Middle frontal gyrus (tissue), 1 donor: ENCODE measurements around the gene PROC.

Experiments
- DNase-seq: peaks from one replicate; pipeline ENCODE4 v3.0.0-alpha.2; 2015; ENCODE audit warnings: low spot score; ENCODE audit errors: extremely low spot score

PROC gene

GRCh38 chr2:127454595-127455565, 36.7 kb downstream of the PROC start:
- DNase-seq = no peak

- no peak for DNase-seq
Measured at GRCh38 chr2:127455566-127456493, 37.6 kb downstream of the PROC start.

- no peak for DNase-seq
Measured at GRCh38 chr2:127456960-127457359, 38.7 kb downstream of the PROC start.

GRCh38 chr2:127462461-127462860, 44.2 kb downstream of the PROC start:
- no peak for DNase-seq

- no peak for DNase-seq
Measured at GRCh38 chr2:127463155-127463991, 45.1 kb downstream of the PROC start.

GRCh38 chr2:127464470-127465257, 46.4 kb downstream of the PROC start:
- no peak for DNase-seq

- DNase-seq = no peak
Measured at GRCh38 chr2:127465258-127465657, 47.0 kb downstream of the PROC start.

- DNase-seq = no peak
Measured at GRCh38 chr2:127469051-127469450, 50.8 kb downstream of the PROC start.

GRCh38 chr2:127469974-127470373, 51.7 kb downstream of the PROC start:
- no peak for DNase-seq

- DNase-seq = no peak
Measured at GRCh38 chr2:127471286-127471988, 53.2 kb downstream of the PROC start.

GRCh38 chr2:127472268-127472667, 54.0 kb downstream of the PROC start:
- DNase-seq = no peak

GRCh38 chr2:127475788-127476187, 57.6 kb downstream of the PROC start:
- DNase-seq = no peak
